Limb (tissue), 2 donors: ENCODE data around the gene KAT2A.

Source experiments
- DNase-seq, 2 donors: peaks; one replicate each; pipeline ENCODE4 v3.0.0-alpha.2; 2016; ENCODE audit errors: extremely low spot score in 2 of 2

KAT2A gene

GRCh38 chr17:42114118-42114517 is 7.0 kb downstream of the KAT2A start:
- DNase-seq: no peak

DNA sequence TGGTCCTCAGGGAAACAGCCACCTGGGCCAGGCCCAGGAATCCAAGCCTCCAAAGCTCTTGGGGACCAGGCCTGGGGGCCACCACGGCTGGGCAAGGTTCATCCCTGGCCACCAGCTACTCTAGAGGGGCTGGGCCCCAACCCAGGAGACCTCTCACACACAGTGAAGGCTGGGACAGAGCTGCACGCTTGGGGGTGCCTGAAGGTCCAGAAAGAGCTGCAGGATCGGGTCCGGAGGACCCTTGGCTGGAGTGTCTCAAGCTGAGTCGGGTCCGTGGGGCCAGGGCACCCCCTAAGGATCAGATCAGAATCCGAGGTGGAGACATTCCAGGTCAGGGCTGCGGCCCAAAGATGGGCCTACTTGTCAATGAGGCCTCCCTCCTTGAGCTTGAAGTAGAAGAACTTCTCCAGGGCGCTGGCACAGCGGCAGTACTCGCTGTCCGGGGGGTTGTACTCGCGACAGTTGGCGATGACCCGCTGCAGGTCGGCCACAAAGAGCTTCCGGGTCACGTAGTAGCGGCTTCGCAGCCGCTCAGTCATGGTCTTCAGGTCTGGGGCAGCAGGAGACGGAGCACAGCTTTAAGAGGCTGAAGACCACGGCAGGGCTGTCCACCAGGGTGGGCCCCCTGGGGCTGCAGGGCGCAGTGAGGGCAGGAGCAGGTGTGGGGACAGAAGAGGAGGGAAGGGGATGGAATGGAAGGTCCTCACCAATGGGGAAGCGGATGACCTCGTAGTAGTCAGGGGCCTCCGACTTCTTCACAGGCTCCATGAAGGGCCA is 7.7 kb downstream of the KAT2A start:
- no peak for DNase-seq

DNA sequence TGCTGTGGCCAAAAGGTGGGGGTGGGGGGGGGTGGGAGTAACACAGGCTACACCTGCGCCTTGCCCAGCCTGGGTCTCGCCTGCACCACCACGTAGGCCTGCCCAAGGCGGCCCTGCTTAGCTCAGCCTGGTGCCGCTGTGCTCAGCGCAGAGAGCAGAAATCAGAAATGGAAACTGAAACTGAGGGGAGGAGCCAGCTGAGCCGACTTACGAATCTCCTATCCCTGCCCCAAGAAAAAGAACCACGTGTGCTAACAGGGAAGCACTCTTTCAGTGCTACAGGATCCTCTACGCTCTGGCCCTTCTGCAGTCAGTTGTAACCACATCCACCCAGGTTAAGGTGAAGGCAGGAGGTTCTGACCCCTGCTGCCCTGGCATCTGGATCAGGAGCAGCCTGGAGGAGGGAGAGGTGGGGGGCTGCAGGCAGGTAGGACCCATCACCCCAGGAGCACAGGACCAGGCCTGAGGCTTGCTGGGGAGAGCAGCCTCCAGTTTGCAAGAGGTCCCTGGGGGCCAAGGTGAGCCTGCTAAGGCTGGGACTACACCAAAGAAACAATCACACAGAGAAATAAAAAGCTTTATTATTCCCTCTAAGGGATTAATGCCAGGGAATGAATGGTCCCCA is 8.5 kb downstream of the KAT2A start, which contains the start of gene DHX58:
TSS of gene DHX58 (minus strand) at position 163 of the 625 bp plus-strand sequence. CDS start 822 bp downstream, outside the sequence.
- peak; percentile 62 to 82 for DNase-seq

DNA sequence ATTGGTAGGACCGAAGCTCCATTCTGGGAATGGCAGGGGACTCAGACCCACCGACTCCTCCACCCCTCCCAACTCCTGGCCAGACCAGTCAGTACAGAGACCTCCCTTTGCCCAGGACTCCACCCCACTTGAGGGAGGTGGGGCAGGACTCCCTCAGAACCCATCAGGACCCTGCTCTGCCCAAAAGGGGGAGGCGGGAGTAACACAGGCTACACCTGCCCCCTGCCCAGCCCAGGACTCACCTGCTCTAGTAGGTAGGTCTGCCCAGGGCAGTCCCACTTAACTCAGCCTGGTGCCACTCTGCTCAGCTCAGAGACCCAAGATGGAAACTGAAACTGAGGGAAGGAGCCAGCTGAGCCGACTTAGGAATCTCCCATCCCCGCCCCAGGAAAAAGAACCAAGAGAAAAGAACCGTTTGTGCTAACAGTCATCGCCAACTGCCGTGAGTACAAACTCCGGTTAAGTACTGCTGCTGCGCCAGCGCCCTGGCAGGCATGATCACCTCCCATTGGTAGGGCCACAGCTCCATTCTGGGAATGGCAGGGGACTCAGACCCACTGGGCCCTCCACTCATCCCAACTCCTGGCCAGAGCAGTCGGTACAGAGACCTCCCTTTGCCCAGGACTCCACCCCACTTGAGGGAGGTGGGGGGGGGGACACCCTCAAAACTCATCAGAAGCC is 9.2 kb downstream of the KAT2A start:
- DNase-seq: no peak

GRCh38 chr17:42111265-42111636 is 9.9 kb downstream of the KAT2A start:
- no peak for DNase-seq

DNA sequence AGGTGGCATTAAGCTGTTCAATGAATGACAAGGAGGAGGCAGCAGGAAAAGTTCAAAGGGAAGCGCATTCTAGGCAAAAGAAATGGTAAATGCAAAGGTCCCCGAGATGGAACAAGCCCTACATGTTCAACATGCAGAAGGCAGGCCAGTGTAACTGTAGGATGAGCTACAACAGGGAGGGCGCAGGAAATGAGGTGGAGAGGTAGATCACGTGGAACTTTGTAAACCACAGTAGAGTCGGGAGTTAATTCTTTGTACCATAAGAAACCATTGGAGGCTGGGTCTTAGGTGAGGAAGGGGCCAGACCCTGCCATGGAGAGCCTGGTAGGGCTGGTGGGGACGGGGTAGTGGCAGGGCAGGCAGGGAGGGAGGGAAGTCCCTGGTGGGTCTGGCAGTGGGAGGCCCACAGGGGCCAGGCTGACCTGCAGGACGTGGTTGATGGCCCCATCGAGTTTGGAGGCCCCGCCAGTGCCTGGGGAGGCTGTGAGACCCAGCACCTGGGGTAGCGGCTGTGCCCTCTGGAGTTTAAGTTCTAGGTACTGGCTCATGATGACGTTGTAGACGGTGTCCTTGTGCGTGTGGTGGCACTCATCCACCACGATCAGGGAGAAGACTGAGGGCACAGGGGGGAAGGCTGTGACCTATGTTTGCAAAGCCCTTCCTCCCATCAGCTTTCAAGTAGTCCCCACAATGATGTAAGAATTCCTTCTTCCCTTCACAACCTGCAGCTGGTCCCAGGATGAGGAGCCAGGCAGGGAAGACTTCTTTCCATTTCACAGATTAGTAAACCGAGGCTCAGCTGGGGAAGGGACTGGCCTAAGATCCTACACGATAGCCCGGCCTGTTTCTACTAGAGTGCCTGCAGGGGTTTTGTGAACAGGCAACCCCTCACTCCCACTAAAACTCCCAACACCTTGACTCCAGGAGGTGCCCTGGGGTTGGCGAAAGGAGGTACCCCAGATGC is 10.6 kb downstream of the KAT2A start:
- no peak for DNase-seq

DNA sequence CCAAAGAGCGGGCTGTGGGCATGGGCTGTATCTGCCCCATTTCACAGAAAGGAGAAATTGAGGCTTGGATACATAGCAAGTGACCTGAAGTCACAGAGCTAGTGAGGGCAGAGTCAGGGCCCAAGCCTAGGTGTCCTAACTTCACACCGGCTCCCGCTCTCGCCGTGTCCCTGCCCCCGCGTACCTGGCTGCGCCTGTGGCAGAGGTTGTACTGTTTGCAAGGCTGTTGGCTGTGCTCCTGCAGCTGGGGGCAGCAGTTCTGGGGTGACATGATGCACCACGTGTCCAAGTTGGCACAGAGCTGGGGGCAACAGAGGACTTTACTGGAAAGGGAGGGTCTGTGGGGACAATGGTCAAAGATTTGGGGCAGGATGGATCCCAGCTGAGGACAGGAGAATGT is 12.1 kb downstream of the KAT2A start:
- no peak for DNase-seq

GRCh38 chr17:42107597-42108576 is 13.3 kb downstream of the KAT2A start:
- DNase-seq: peak; percentile 43 to 87

DNA sequence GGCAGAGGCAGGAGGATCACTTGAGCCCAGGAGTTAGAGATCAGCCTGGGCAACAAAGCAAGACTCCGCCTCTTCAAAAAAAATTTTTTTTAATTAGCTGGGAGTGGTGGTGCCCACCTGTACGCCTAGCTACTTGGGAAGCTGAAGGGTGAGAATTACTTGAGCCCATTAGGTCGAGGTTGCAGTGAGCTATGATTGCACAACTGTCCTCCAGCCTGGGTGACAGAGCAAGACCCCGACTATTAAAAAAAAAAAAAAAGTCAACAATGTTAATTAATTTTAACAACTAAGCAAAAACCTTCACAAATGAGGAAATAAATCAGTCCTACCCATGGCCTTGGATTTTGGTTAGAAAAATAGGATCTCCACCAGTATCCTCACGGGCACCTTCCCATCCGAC is 14.0 kb downstream of the KAT2A start:
- DNase-seq: no peak

- no peak for DNase-seq
Observed at GRCh38 chr17:42106009-42106408, 15.2 kb downstream of the KAT2A start.

GRCh38 chr17:42104264-42104663 is 16.9 kb downstream of the KAT2A start:
- no peak for DNase-seq

DNA sequence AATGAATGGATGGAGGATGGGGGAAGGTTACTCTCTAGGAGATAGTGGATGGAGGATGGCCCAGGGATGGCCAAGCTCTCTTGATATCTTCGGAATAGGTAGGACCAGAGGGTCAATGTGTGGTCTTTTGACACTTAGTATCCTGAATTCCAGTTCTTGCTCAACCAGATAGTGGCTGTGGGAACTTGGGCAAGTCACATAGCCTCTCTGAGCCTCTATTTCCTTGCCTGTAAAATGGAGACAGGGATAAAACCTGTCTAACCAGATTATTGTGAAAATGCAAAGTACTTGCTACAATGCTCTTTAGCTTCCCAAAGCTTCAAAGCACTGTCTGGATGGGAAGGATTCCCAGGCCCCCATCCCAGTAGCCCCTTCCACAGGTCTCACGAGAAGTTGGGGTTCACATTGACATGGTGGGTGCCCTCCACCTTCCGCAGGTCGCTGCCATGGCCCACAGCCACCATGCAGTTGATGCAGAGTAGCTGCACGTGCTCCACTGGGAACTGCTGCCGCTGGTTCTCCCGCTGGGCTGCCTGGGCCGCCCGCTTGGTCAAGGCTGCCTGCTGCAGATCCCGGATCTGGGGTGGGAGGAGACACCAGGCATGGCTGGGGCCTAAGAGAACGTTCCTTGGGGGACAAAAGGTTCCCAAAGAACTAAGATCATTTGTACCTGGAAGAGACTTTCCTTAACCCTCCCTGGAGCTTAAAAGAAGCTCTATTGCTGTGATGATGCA is 17.8 kb downstream of the KAT2A start:
- no peak for DNase-seq

DNA sequence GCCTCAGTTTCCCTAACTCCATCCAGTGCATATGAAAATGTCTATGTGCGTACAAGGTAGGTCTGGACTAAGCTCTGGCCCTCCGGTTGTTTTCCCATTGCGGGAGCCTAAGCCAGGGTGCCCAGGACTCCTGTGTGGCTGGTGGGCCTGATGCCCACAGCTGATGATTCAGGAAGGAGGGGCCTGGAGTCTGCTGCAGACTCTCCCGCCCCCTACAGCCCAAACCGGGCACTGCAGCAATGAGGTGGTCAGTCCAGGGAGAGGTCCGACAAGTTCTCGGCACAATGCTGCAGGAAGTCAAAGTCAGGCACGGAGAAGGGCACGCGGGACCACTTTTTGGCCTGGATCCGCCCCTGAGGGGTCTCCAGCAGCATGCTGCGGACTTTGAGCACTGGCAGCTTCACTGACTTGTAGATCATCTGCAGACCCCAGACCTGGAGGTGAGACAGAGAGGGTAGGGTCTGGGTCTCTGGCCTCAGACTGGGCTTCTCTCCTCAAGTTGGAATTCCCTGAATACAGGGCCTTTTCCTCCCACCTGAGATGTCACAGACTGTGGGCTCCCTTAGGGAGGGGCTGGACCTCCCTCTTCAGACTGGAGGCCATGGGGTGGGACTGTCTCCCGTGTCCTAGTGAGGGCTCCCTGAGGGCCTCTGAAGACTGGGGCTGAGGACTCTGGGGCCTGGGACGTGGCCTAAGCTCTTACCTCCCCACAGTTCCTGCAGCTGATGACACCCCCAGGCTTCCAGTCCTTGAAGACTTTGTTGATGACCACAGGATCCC is 19.5 kb downstream of the KAT2A start:
- DNase-seq: peak in 1 of 2 donors; percentile 86

- peak in 1 of 2 donors; percentile 51 for DNase-seq
Observed at GRCh38 chr17:42098730-42099399, 22.3 kb downstream of the KAT2A start.

- DNase-seq: peak in 1 of 2 donors; percentile 51
Observed at GRCh38 chr17:42097691-42098631, 23.2 kb downstream of the KAT2A start, which contains the start of gene ZNF385C. ZNF385C (minus strand) TSS chr17:42098473; CDS start chr17:42063056, 35,417 bp downstream.

DNA sequence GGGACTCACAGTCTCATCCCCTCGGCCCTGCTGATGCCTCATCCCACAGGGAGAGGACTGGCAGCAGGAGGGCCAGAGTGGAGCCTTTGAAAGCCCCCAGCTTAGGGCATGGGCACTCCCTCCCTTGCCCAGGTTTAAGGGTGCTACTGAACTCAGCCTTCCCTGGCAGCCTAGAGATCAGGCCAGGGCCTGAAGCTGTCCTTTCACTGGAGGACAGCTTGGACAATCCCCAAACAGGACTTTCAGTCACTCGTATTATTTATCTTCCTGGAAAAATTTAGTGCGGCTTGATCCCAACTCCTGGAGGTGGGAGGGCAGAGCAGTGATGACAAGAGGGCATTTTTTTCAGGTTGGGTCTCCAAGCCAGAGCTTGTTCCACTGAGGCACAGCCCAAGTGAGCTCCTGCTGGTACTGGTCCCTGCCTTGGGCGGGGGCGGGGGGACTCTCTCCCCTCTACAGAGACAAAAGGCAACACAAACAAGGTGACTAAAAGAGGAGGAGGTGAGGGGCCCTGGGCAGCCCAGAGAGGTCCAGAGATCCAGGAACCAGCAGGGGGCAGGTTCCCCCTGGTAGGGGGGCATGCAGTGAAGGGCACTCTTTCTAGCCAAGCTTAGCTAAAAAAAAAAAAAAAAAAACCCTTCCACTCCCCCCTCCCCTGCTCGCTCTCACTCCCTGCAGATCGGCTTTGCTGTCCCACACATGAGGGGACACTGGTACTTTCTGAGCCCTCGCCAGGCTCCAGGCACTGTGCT is 24.6 kb downstream of the KAT2A start:
- no peak for DNase-seq
